Measurements from ENCODE around the gene KIFC3.
"Not testable (repeated sequence)": the region's sequence is repeated elsewhere in the genome, so short reads cannot be mapped to it uniquely, and the experiment has no call there.

KIFC3 gene

DNA sequence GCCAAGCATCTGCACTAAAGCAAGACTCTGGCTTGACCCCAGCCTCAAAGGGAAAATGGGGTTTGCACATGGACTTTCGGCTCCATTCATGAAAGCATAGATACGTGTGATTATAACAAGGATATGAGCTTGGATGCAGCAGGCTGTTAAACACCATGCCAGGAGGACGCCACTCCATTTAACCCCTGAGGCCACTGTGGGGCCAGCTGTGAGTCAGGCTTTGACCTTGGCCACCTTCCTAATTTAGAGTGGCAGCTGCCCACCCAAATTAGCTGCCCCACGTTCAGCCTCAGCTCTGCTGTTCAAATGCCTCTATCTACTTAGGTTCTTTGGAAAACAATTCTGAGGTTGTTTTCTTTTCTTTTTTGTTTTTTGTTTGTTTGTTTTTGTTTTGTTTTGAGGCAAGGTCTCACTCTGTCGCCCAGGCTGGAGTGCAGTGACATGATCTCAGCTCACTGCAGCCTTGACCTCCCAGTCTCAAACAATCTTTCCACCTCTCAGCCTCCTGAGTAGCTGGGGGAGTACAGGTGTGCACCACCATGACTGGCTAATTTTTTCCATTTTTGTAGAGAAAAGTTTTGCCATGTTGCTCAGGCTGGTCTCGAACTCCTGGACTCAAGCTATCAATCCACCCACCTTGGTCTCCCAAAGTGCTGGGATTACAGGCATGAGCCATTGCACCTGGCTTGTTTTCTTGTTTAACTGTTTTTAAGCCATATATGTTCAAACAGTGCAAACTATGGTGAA, 23.2 kb upstream of the KIFC3 start:
- no peak for DNase-seq

DNA sequence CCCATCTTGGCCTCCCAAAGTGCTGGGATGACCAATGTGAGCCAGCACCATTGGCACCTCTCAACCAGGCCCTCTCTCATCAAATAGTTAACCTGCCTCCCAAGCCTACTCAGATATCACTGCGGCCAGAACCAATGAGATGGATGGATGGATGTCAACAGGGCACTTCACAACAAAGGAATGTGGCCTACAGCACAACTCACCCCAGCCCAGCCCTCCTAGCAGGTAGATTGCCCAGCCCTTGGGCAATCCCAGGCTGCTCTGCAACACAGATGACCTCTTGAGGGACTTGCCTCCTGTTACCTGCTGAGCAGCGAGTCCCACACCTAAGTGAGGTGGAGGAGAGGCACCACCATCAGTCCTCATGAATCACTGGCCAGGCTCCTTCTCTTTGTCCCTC, 22.6 kb upstream of the KIFC3 start:
- DNase-seq: no peak

DNA sequence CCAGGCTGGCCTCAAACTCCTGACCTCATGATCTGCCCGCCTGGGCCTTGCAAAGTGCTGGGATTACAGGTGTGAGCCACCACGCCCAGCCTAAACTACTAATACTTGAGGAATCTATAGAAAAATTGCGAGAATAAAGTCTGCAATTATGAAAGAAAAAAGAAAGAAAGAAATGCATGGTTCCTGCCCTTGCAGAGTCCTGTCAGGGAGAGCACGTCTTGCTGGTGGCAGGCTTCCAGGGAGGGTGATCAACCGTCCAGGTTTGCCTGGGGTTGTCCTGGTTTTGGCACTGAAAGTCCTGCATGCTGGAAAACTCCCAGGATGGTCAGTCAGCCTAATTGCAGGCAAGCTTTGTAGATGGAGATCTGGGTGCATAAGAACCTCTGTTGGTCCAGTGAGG, 21.5 kb upstream of the KIFC3 start:
- no peak for DNase-seq

DNA sequence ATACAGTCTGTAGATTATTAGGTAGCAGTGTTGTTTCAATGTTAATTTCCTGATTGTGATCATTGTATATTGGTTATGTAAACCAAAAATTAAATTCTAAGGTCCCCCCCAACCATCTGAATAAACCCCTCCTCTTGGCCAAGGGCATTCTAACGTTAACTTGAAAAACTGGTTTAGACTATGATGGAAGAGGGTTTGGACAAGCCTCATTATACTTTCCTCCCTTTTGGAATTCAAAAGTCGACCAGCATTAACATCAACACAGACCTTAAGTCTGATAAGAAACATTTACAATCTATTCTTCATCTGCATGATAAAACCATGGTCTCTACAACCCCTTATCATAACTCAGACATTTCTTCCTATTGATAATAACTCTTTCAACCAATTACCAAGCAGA, 20.6 kb upstream of the KIFC3 start:
- no peak for DNase-seq

DNA sequence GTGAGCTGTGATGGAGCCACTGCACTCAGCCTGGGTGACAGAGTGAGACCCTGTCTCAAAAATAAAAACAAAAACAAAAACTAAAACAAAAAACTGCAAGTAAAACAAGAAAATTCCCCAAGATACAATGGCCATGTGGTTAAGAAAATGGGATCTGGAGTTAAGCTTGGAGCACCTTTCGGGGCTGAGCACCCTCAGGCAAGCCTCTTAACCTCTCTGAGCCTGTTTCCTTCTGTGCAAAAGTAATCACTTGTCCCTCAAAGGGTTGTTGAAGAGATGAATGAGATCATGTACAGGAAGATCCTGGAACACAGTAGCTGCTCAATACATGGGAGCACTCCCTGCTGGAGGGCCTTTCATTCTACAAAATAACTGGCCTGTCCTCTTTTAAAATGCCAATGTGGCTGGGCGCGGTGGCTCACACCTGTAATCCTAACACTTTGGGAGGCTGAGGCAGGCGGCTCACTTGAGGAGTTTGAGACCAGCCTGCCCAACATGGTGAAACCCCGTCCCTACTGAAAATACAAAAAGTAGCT, 19.8 kb upstream of the KIFC3 start:
- no peak for DNase-seq

DNA sequence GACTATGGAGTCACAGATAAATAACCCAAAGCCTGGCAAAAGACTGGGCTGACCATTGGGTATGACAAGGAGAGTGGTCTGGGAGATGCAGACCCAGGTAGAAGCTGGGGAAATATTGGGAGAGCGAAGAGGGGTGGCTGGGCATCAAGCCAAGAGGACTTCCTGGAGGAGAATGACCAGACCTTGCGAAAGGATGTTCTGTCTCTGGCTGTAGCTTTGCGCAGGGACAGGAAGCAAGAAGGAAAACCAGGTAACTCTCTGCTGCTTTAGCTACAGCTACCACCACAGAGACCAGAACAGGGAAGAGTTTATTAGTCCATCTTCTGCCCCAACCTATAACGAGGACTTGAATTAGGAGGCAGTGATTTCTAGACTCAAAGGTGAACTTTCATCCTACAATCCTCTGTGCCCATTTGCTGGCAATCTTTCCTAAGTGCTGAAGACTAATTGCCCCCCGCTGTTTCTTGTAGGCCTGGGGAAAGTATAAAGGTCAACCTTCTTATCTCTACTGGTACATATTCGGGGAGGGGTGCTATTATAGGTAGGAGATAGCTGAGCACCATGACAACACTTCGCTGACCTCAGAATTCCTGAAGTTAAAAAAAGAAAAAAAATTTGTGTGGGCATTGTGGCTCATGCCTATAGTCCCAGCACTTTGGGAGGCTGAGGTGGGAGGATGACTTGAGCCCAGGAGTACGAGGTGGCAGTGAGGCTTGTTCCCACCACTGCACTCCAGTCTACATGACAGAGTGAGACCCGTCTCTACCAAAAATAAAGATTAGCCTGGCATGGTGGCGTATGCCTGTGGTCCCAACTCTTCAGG, 19.1 kb upstream of the KIFC3 start:
- no peak for DNase-seq

DNA sequence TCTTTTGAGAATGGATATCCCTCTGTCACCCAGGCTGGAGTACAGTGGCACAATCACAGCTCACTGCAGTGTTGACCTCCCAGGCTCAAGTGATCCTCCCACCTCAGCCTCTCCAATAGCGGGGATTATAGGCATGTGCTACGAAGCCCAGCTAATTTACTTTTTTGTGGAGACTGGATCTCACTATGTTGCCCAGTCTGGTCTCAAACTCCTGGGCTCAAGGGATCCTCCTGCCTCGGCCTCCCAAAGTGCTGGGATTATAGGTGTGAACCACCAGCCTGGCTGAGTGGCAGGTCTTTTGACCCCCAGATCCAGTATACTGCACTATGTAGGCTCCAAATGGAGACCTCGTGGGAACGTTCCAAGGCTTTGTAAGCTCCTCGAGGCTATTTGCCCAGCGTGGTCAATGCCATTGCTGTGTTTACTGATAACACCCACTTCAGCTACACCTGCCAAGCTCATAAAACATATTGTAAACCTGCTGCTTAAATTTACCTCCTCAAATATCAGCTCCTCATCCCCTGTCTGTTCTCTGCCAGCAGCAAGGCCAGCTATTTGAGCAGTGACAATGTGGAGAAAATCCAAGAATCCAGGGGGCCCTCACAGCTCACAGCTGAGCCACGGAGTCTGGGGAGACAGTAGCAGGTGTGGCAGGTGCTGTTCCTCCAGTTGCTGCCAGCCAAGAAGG, 16.2 kb upstream of the KIFC3 start:
- no peak for DNase-seq

DNA sequence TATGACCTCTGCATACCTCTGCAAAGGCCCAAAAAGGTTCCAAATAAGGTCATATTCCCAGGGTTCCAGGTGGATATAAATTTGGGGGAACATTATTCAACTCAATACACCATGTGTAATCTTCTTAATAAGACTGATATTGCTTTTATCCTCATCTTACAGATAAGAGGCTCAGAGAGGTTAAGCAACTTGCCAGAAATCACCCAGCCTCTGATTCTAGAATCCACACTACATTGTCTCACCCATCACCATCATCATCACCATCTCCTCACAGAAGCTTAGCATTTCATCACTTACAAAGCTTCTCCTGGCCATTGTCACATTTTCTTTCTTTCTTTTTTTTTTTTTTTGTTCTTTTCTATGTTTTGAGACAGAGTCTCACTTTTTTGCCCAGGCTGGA, 15.4 kb upstream of the KIFC3 start:
- DNase-seq: no peak

DNA sequence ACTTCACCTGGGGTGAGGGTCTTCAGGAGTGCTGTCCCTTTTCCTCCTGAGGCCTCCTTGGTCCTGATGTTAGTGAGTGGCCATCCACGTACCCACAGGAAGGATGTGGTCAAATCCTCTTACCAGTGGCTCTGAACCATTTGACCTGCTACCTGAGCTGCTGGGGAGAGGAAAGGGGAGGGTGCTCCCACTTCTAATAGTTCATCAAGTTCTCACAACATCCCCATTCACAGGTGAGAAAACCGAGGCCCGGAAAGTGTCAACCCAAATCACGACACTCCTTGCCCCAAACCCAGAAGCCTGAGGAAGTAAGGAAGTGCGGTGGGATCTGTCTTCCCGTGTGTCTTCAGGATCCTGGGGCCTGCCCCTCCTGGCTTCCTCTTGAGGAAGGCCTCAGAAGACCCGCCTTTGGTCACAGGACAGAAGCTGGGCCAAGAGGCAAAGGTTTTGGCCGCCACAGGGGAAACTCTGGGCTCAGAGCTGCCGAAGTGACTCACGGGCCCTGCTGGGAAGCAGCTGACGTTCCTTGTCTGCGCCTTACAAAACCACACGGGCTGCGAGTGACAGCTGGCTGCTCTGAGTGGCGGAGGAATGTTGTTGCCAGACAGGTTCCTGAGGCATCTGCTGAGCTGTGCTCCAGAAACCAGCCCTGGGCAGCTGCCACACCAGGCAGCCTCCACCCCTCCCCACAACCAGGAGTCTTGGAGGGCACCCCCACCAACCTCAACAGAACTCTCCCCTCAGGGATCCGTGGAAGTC, 13.9 kb upstream of the KIFC3 start:
- DNase-seq: peak; percentile 86

DNA sequence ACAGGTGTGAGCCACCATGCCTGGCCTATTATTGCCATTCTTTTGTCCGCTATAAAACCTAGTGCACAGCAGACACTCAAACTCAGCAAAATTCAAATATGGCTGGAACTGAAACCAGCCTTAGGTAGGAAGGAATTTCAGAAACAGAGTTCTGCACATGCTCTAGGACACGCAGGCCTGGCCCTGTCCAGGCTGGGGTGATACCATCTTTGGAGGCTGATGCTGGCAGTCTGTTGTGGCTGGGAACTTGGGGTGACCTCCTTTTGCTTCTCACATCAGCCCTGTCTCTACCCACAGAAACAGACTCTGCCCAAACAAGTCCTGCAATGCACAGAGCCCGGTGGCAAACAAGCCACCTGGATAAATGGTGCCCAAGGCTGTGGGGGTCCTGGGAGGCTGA, 12.6 kb upstream of the KIFC3 start:
- no peak for DNase-seq

DNA sequence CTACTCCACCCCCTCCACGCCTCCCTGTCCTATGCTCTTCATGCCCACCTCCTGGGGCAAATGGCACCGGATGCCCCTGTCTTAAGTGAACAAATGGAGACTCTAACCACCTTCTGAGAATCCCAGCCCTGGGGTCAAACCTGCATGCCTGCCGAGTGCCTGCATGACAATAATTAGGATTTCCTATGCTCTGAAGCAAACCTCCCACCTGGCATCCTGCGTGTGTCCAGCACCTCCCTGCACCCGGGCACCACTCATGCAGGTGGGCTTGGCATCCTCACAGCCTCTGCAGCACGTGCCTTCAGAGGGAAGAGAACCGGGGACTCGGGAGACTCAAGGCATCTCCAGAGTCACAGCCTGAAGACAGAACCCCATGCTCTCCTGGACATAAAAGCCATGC, 11.2 kb upstream of the KIFC3 start:
- DNase-seq: no peak

DNA sequence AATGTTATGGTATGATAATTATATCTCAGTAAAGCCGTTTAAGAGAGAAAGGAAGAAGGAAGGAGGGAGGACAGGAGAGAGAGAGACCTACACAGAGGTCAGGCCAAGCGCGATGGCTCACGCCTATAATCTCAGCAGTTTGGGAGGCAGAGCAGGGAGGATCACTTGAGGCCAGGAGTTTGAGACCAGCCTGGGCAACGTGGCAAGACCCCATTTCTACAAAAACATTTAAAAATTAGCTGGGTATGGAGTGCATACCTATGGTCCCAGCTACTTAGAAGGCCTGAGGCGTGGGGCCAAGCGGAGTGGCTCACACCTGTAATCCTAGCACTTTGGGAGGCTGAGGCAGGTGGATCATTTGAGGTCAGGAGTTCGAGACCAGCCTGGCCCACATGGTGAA, 9.0 kb upstream of the KIFC3 start:
- DNase-seq: not testable (repeated sequence)

DNA sequence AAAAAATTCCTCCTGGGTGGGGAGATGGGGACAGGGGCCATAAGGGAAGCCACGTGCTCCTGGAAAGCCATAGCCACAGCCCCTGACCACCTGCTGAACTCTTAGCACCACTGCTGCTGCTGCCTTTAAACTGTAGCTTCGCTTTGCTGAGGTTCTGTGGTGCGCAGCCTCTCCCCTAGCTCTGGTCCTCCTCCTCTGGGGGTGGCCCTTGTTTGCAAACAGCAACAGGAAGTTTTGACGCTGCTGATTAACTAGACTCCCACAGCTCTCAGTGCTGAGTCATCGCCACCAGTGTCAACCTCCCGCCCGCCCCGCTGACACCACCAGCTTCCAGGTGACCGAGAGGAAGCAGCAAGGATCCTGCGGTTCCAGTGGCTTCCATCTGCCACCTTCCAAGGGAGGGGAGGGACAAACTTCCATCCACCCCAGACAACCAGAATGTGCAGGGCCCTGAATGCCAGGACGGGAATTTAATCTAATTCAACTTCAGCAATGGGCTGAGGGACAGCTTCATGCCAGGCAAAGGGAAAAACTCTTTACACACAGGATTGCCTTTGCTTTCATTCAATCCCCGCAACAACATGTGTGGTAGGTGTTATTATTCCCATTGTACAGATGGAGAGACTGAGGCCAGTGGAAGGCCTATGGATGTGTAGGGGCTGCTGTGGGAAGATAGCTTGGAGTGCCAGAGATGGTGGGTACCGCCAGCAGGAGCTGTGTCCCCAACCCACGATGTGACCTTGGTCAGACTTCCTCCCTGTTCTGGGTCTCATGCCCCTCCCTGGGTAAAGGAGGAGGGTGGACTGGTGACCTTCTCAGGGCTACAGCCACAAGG, 8.1 kb upstream of the KIFC3 start:
- DNase-seq: peak; percentile 98

DNA sequence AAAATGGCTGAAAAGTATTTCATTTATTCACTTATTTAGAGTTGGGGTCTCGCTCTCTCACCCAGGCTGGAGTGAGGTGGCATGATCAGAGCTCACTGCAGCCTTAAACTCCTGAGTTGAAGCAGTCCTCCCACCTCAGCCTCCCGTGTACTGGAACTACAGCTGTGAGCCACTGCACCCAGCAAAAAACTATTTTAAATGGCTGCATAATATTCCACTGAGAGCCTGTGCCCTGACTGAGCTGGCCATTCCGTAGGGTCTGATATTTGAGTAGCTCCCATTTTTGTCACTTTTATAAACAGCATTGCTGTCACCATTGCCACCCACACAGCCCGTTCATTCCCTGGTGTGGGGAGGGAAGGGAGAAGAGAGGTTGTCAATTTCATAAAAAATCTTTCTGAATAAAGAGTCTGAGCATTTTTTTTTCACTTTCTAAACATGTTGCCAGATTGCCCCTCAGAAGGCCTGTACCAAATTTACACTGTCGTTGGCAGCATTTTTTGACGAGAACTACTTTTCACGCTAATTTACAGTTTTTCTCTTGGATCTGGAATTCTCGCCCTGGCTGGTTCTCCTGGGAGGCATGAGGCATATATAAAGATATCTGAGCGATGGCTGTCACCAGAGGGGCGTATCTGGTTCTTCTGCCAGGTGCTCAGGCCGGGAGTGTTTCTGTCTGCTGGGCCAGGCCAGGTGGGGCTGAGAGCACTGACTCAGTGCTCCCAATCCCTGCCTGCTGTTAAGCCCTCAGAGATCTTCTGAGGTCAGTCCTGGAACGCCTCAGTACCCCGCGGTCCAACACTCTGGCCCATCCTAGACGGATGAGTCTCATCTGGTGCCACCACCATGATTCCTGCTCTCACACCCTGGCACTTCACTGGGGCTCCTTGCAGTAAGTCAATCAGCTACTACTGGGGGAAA, 7.2 kb upstream of the KIFC3 start:
- DNase-seq: no peak

DNA sequence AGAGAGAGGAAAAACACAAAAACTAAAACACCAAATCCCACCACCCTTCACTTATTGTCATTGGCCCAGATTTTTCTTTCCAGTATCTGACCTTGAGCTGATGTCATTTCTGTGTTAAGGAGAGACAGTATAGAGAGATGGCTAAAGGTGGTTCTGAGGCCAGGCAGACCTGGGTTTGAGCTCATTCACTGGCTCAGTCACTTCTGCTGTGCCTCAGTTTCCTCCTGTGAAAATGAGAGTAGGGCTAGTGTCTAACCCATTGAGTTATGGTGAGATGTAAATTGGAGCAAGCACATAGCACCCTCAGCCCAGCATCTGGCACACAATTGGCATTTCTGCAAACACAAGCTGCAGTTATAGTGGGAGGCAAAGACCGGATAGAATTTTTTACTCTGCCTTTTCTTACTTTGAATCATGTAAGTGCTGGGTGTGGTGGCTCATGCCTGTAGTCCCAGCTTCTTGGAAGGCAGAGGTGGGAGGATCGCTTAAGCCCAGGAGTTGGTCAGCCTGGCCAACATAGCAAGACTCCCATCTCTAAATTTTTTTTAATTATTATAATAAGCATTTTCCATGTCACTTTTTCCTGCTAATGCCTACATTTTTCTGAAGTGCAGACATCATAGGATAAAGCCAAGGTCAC, 6.4 kb upstream of the KIFC3 start:
- no peak for DNase-seq

DNA sequence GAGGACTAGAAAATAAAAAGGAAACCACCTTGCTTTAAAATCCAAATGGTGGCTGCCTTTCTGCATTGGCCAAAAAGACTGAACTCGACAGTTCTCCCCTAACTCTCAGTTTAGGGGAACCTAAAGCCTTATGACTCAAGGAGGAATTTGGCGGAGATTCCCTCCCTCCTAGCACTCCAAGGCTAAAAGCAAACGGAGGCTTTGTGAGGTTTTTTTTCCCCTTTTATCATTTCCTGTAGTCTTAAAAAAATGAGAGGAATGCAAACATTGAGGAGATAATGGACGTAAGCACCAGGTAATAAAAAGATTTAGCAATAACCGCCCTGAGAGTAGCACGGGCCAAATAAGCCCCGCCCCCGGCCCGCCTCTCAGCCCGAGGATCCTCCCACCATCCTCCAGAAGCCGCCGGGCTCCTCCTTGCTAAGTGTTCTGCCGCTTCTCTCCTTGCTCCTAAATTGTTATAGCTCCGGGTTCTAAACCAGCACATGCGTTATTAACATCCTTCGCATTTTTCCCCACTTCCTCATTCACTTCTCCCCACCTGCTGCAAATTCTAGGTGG, 5.8 kb upstream of the KIFC3 start:
- DNase-seq: peak; percentile 91

DNA sequence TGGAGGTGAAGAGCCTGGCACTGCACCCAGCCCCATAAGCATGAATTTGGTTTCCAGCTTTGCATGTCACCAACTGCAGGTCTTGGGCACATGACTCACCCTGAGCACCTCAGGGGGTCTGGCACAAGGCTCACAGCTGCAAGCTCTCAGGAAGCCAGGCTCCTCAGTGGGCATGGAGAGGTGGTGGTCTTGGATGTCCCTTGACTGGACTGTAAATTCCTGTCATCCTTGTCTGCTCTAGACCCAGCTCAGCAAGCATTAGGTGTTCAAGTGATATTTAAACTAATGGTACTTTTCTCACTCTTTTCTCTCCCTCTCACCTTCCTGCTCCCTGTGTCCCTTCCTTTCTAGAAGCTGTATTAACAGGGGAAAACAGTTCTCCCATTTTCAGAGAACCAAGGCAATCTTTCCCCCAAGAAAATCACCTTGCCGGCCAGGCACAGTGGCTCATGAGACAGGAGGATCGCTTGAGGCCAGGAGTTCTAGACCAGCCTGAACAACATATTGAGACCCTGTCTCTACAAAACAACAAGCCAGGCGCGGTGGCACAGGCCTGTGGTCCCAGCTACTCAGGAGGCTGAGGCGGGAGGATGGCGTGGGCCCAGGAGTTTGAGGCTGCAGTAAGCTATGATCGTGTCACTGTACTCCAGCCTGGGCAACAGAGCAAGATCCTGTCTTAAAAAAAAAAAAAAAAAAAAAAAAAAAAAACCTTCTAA, 5.1 kb upstream of the KIFC3 start:
- no peak for DNase-seq

DNA sequence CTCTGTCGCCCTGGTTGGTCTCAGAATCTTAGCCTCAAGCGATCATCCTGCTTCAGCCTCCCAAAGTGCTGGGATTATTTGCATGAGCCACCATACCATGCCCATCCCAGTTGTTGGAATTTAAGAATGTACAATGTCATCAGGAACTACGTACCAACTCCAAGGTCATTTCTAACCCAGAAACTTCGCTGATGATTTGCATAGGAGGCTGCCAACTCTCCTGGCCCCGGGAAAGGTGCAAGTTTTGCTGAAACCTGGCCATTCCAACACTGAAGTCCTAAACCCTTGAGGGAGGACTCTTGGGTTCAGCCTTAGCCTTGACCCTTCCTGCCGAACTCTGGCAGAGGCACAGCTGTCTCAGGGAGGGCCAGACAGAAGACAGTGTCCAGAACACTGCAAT, 2.9 kb upstream of the KIFC3 start:
- DNase-seq: no peak

All from hematopoietic multipotent progenitor cell treated with erythropoietin and hydrocortisone succinate and interleukin-3 and kit ligand, for 4 days (in vitro differentiated cells).